Measurements from ENCODE around the gene ARHGAP27. TPM values are rescaled to one million over a fixed set of nuclear protein-coding genes. Genes with fewer than 3 reads are reported as not detected.
A peak's percentile ranks its signal among the peaks of the same experiment; 100 is the strongest.
"Not testable (repeated sequence)": the region's sequence is repeated elsewhere in the genome, so short reads cannot be mapped to it uniquely, and the experiment has no call there.

Gene ARHGAP27
- polyA plus RNA-seq, 3 donors = 47.2 to 315 (median 55.0) TPM

GRCh38 chr17:45451131-45451530 is 18.5 kb upstream of the ARHGAP27 start:
- H3K36me3 Mint-ChIP-seq = peaks cover 43 to 75% of the 10 kb centered on the region in 2 donors
- Histone ChIP-seq H4K20me1 (ENCODE audit: insufficient read depth, low read length) (peaks cover 52% of the 10 kb centered on the region), H3K27ac (ENCODE audit: low read depth in 1 of 2, low read length in 2 of 2) (no peak overlapping the region), H3K27me3 (ENCODE audit: control insufficient read depth in 2 of 2, insufficient read depth in 2 of 2, low read length in 2 of 2) (no peaks in the 10 kb centered on the region), H3K36me3 (replicated peaks in 1 of 2; ENCODE audit: control insufficient read depth in 1 of 2, insufficient read depth in 2 of 2, low read length in 2 of 2) (peaks cover 58 to 69% of the 10 kb centered on the region in 2 donors), H2AFZ (ENCODE audit: insufficient read depth, low read depth, low read length, poor library complexity, severe bottlenecking) (no peak overlapping the region), H3K4me2 (replicated peaks; ENCODE audit: extremely low read depth, low read length, poor library complexity, severe bottlenecking) (no peak overlapping the region), H3K79me2 (ENCODE audit: insufficient read depth, low read length) (no peaks in the 10 kb centered on the region), H3K4me1 (ENCODE audit: control insufficient read depth in 1 of 2, insufficient read depth in 2 of 2, low read length in 2 of 2) (peaks cover 4 to 21% of the 10 kb centered on the region in 2 donors), H3K9ac (ENCODE audit: insufficient read depth, low read length, poor library complexity, severe bottlenecking) (no peak overlapping the region), H3K4me3 (replicated peaks in 1 of 3; ENCODE audit: low read depth in 2 of 3, low read length in 3 of 3) (no peak overlapping the region), H3K9me3 (replicated peaks in 1 of 2; ENCODE audit: control insufficient read depth in 1 of 2, insufficient read depth in 1 of 2, low read length in 2 of 2) (no peaks in the 10 kb centered on the region)
- intact Hi-C loops (cut with micrococcal nuclease) = no loop called here
- 92% methylated on average over 5 of the region's 8 CpGs for WGBS (ENCODE audit: insufficient coverage)
- no peak overlapping the region for H3K27ac Mint-ChIP-seq
- peaks cover 0 to 3% (median 0%) of the 10 kb centered on the region in 3 donors for H3K27me3 Mint-ChIP-seq (ENCODE audit: low read depth in 3 of 3)
- H3K9me3 Mint-ChIP-seq = no peaks in the 10 kb centered on the region
- TF ChIP-seq CTCF (IDR thresholded peaks at IDR 0.05) = no peak
- no peak for DNase-seq
- peaks cover 28% of the 10 kb centered on the region for H3K4me1 Mint-ChIP-seq
- no peak overlapping the region for H3K4me3 Mint-ChIP-seq

GRCh38 chr17:45449708-45450329 is 17.1 kb upstream of the ARHGAP27 start:
- H3K4me3 Mint-ChIP-seq; H3K4me3 ChIP-seq (replicated peaks in 1 of 3; ENCODE audit: low read depth in 2 of 3, low read length in 3 of 3); H3K27me3 ChIP-seq (ENCODE audit: control insufficient read depth in 2 of 2, insufficient read depth in 2 of 2, low read length in 2 of 2); H3K9me3 ChIP-seq (replicated peaks in 1 of 2; ENCODE audit: control insufficient read depth in 1 of 2, insufficient read depth in 1 of 2, low read length in 2 of 2); H3K27ac ChIP-seq (ENCODE audit: low read depth in 1 of 2, low read length in 2 of 2); H2AFZ ChIP-seq (ENCODE audit: insufficient read depth, low read depth, low read length, poor library complexity, severe bottlenecking); intact Hi-C loops (cut with micrococcal nuclease); H3K9ac ChIP-seq (ENCODE audit: insufficient read depth, low read length, poor library complexity, severe bottlenecking); H3K9me3 Mint-ChIP-seq; H3K79me2 ChIP-seq (ENCODE audit: insufficient read depth, low read length); H3K4me2 ChIP-seq (replicated peaks; ENCODE audit: extremely low read depth, low read length, poor library complexity, severe bottlenecking); DNase-seq; H3K27me3 Mint-ChIP-seq (ENCODE audit: low read depth in 3 of 3): not testable (repeated sequence)
- Mint-ChIP-seq H3K27ac (peak overlapping the region in 3 of 7 donors; percentile 36 to 76 (median 57)), H3K36me3 (peaks cover 44 to 77% of the 10 kb centered on the region in 2 donors), H3K4me1 (peaks cover 33% of the 10 kb centered on the region)
- Histone ChIP-seq H4K20me1 (ENCODE audit: insufficient read depth, low read length) (peaks cover 59% of the 10 kb centered on the region), H3K4me1 (ENCODE audit: control insufficient read depth in 1 of 2, insufficient read depth in 2 of 2, low read length in 2 of 2) (peaks cover 4 to 23% of the 10 kb centered on the region in 2 donors), H3K36me3 (replicated peaks in 1 of 2; ENCODE audit: control insufficient read depth in 1 of 2, insufficient read depth in 2 of 2, low read length in 2 of 2) (peaks cover 61 to 72% of the 10 kb centered on the region in 2 donors)
- 93% methylated on average over 1 of the region's 1 CpG for WGBS (ENCODE audit: insufficient coverage)

GRCh38 chr17:45449260-45449659 is 16.6 kb upstream of the ARHGAP27 start:
- Mint-ChIP-seq H3K27ac (peak overlapping the region in 1 of 7 donors; percentile 26), H3K36me3 (peaks cover 42 to 77% of the 10 kb centered on the region in 2 donors), H3K4me1 (peaks cover 33% of the 10 kb centered on the region)
- peaks cover 59% of the 10 kb centered on the region for H4K20me1 ChIP-seq (ENCODE audit: insufficient read depth, low read length)
- H3K9me3 ChIP-seq (replicated peaks in 1 of 2; ENCODE audit: control insufficient read depth in 1 of 2, insufficient read depth in 1 of 2, low read length in 2 of 2); H3K27me3 Mint-ChIP-seq (ENCODE audit: low read depth in 3 of 3); H3K79me2 ChIP-seq (ENCODE audit: insufficient read depth, low read length); DNase-seq; H3K9ac ChIP-seq (ENCODE audit: insufficient read depth, low read length, poor library complexity, severe bottlenecking); H3K4me2 ChIP-seq (replicated peaks; ENCODE audit: extremely low read depth, low read length, poor library complexity, severe bottlenecking); H3K4me3 ChIP-seq (replicated peaks in 1 of 3; ENCODE audit: low read depth in 2 of 3, low read length in 3 of 3); H3K4me3 Mint-ChIP-seq; H2AFZ ChIP-seq (ENCODE audit: insufficient read depth, low read depth, low read length, poor library complexity, severe bottlenecking); H3K27ac ChIP-seq (ENCODE audit: low read depth in 1 of 2, low read length in 2 of 2); intact Hi-C loops (cut with micrococcal nuclease); H3K27me3 ChIP-seq (ENCODE audit: control insufficient read depth in 2 of 2, insufficient read depth in 2 of 2, low read length in 2 of 2); H3K9me3 Mint-ChIP-seq: not testable (repeated sequence)
- 100% methylated on average over 1 of the region's 1 CpG for WGBS (ENCODE audit: insufficient coverage)
- peaks cover 60 to 69% of the 10 kb centered on the region in 2 donors for H3K36me3 ChIP-seq (replicated peaks in 1 of 2; ENCODE audit: control insufficient read depth in 1 of 2, insufficient read depth in 2 of 2, low read length in 2 of 2)
- H3K4me1 ChIP-seq (ENCODE audit: control insufficient read depth in 1 of 2, insufficient read depth in 2 of 2, low read length in 2 of 2) = peaks cover 4 to 23% of the 10 kb centered on the region in 2 donors

GRCh38 chr17:45448483-45448882 is 15.8 kb upstream of the ARHGAP27 start:
- peaks cover 33% of the 10 kb centered on the region for H3K4me1 Mint-ChIP-seq
- H3K9ac ChIP-seq (ENCODE audit: insufficient read depth, low read length, poor library complexity, severe bottlenecking); H3K27me3 Mint-ChIP-seq (ENCODE audit: low read depth in 3 of 3); H3K79me2 ChIP-seq (ENCODE audit: insufficient read depth, low read length); H3K27ac ChIP-seq (ENCODE audit: low read depth in 1 of 2, low read length in 2 of 2); H3K9me3 ChIP-seq (replicated peaks in 1 of 2; ENCODE audit: control insufficient read depth in 1 of 2, insufficient read depth in 1 of 2, low read length in 2 of 2); H3K9me3 Mint-ChIP-seq; DNase-seq; intact Hi-C loops (cut with micrococcal nuclease); H3K4me2 ChIP-seq (replicated peaks; ENCODE audit: extremely low read depth, low read length, poor library complexity, severe bottlenecking); H3K4me3 Mint-ChIP-seq; H2AFZ ChIP-seq (ENCODE audit: insufficient read depth, low read depth, low read length, poor library complexity, severe bottlenecking); H3K27me3 ChIP-seq (ENCODE audit: control insufficient read depth in 2 of 2, insufficient read depth in 2 of 2, low read length in 2 of 2); H3K4me3 ChIP-seq (replicated peaks in 1 of 3; ENCODE audit: low read depth in 2 of 3, low read length in 3 of 3): not testable (repeated sequence)
- H3K36me3 Mint-ChIP-seq = peaks cover 40 to 74% of the 10 kb centered on the region in 2 donors
- H3K4me1 ChIP-seq (ENCODE audit: control insufficient read depth in 1 of 2, insufficient read depth in 2 of 2, low read length in 2 of 2) = peaks cover 4 to 23% of the 10 kb centered on the region in 2 donors
- WGBS (ENCODE audit: insufficient coverage) = no CpG with 5 or more reads among the region's 1 CpG
- H3K27ac Mint-ChIP-seq = peak overlapping the region in 4 of 7 donors; percentile 23 to 79 (median 55)
- H3K36me3 ChIP-seq (replicated peaks in 1 of 2; ENCODE audit: control insufficient read depth in 1 of 2, insufficient read depth in 2 of 2, low read length in 2 of 2) = peaks cover 59 to 68% of the 10 kb centered on the region in 2 donors
- H4K20me1 ChIP-seq (ENCODE audit: insufficient read depth, low read length) = peaks cover 55% of the 10 kb centered on the region
